Hematopoietic multipotent progenitor cell treated with erythropoietin and hydrocortisone succinate and interleukin-3 and kit ligand, for 4 days (in vitro differentiated cells): Measurements from ENCODE around the gene OTOF.
"Not testable (repeated sequence)": the region's sequence is repeated elsewhere in the genome, so short reads cannot be mapped to it uniquely, and the experiment has no call there.

Experiments used
- DNase-seq: peaks from one replicate; pipeline ENCODE4 v3.0.0-alpha.2; 2015

OTOF gene

GRCh38 chr2:26479131-26479788 is 1.3 kb upstream of the OTOF start:
- no peak for DNase-seq

GRCh38 chr2:26478366-26478765 is 442 bp upstream of the OTOF start:
- no peak for DNase-seq

GRCh38 chr2:26477126-26477910 is 606 bp downstream of the OTOF start:
- DNase-seq: no peak

GRCh38 chr2:26475832-26476501 is 2.0 kb downstream of the OTOF start:
- DNase-seq: no peak

GRCh38 chr2:26475037-26475436 is 2.9 kb downstream of the OTOF start:
- DNase-seq: no peak

GRCh38 chr2:26474261-26474785 is 3.6 kb downstream of the OTOF start:
- DNase-seq: no peak

- no peak for DNase-seq
Observed at GRCh38 chr2:26473796-26474195, 4.1 kb downstream of the OTOF start.

- no peak for DNase-seq
Observed at GRCh38 chr2:26472821-26473655, 4.9 kb downstream of the OTOF start.

GRCh38 chr2:26471766-26472706 is 5.9 kb downstream of the OTOF start:
- DNase-seq: peak; percentile 33

- no peak for DNase-seq
Observed at GRCh38 chr2:26471289-26471688, 6.6 kb downstream of the OTOF start.

- DNase-seq: no peak
Observed at GRCh38 chr2:26470601-26471260, 7.2 kb downstream of the OTOF start.

GRCh38 chr2:26469955-26470354 is 8.0 kb downstream of the OTOF start:
- no peak for DNase-seq

GRCh38 chr2:26469092-26469710 is 8.7 kb downstream of the OTOF start:
- peak; percentile 89 for DNase-seq

GRCh38 chr2:26468544-26468943 is 9.4 kb downstream of the OTOF start:
- DNase-seq: not testable (repeated sequence)

GRCh38 chr2:26466662-26467310 is 11.1 kb downstream of the OTOF start:
- no peak for DNase-seq

GRCh38 chr2:26465981-26466471 is 11.9 kb downstream of the OTOF start:
- no peak for DNase-seq

GRCh38 chr2:26465266-26465925 is 12.5 kb downstream of the OTOF start:
- no peak for DNase-seq

GRCh38 chr2:26464390-26465265 is 13.3 kb downstream of the OTOF start:
- DNase-seq: no peak
